HEK293T (cell line): Measurements from ENCODE around the gene GPC2.

ENCODE experiments used
- ARNT ChIP-seq: fragments of 450-650 bp; IDR thresholded peaks from 2 replicates; pipeline ENCODE4 v1.6.1; 2017; ENCODE audit warnings: mild to moderate bottlenecking
- TF ChIP-seq, protein P1 (sequence below): fragments of 450-650 bp; IDR thresholded peaks from 2 replicates; pipeline ENCODE4 v1.6.1; 2016

DNA sequence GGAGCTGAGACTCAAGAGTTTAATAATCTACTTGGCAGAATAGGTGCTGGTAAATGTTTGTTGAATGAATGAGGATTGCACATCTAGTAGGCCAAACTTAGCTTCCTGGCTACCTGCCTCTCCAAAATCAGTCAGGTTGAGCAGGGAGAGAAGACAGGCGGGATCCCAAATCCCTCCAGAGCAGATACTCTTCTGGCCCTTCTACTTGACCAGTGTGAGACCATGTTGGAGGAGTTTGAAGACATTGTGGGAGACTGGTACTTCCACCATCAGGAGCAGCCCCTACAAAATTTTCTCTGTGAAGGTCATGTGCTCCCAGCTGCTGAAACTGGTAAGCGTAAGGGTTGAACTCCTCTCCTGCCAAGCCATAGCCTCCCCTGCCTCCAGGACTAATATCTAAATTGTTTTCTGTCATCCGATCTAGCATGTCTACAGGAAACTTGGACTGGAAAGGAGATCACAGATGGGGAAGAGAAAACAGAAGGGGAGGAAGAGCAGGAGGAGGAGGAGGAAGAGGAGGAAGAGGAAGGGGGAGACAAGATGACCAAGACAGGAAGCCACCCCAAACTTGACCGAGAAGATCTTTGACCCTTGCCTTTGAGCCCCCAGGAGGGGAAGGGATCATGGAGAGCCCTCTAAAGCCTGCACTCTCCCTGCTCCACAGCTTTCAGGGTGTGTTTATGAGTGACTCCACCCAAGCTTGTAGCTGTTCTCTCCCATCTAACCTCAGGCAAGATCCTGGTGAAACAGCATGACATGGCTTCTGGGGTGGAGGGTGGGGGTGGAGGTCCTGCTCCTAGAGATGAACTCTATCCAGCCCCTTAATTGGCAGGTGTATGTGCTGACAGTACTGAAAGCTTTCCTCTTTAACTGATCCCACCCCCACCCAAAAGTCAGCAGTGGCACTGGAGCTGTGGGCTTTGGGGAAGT, 52.6 kb downstream of the GPC2 start:
- no peak for TF ChIP-seq ARNT
- TF ChIP-seq, protein P1, sequence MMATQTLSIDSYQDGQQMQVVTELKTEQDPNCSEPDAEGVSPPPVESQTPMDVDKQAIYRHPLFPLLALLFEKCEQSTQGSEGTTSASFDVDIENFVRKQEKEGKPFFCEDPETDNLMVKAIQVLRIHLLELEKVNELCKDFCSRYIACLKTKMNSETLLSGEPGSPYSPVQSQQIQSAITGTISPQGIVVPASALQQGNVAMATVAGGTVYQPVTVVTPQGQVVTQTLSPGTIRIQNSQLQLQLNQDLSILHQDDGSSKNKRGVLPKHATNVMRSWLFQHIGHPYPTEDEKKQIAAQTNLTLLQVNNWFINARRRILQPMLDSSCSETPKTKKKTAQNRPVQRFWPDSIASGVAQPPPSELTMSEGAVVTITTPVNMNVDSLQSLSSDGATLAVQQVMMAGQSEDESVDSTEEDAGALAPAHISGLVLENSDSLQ, result no peak
